Thyroid gland (tissue), 4 donors: ENCODE measurements around the gene UFL1. TPM values are rescaled to one million over a fixed set of nuclear protein-coding genes. Genes with fewer than 3 reads are reported as not detected.
"Not testable (repeated sequence)": the region's sequence is repeated elsewhere in the genome, so short reads cannot be mapped to it uniquely, and the experiment has no call there.

Experiments
- DNase-seq, 2 donors: peaks; one replicate each; pipeline ENCODE4 v3.0.0-alpha.2; 2019
- H3K27ac ChIP-seq, 3 donors: fragments of 200-600 bp; sonication (generic); 1 replicate in 2 of 3; 2 replicates in 1 of 3; pipeline ENCODE4 v1.5.1; 2016 to 2019; ENCODE audit warnings: mild to moderate bottlenecking in 1 of 3, moderate library complexity in 1 of 3
- H3K27me3 ChIP-seq: fragments of 200-600 bp; sonication (generic); one replicate; pipeline ENCODE4 v1.5.1; 2019
- H3K36me3 ChIP-seq, 2 donors: fragments of 200-600 bp; sonication (generic); one replicate each; pipeline ENCODE4 v1.5.1; 2016 to 2019
- H3K4me1 ChIP-seq, 2 donors: fragments of 200-600 bp; sonication (generic); one replicate each; pipeline ENCODE4 v1.5.1; 2017 to 2019
- H3K4me3 ChIP-seq, 3 donors: fragments of 200-600 bp; sonication (generic); replicated peaks in 1 of 3; 1 replicate in 2 of 3; 2 replicates in 1 of 3; pipeline ENCODE4 v1.5.1; 2016; ENCODE audit warnings: mild to moderate bottlenecking in 1 of 3
- H3K9me3 ChIP-seq: fragments of 200-600 bp; sonication (generic); one replicate; pipeline ENCODE4 v1.5.1; 2017
- CTCF ChIP-seq, 6 experiments: fragments of 200-600 bp in 3 of 6; fragments of 450-650 bp in 3 of 6; sonication (generic) in 3 of 6; IDR thresholded peaks; one replicate each; pipeline ENCODE4 v1.5.1; 2016 to 2019; ENCODE audit warnings: antibody characterized with exemption in 6 of 6, mild to moderate bottlenecking in 2 of 6, inconsistent platforms in 1 of 6, moderate library complexity in 1 of 6
- POLR2A ChIP-seq, 2 donors: fragments of 450-650 bp; IDR thresholded peaks; one replicate each; pipeline ENCODE4 v1.6.1; 2017; ENCODE audit warnings: antibody characterized with exemption in 2 of 2, mild to moderate bottlenecking in 2 of 2, moderate library complexity in 1 of 2
- WGBS, 2 donors: methylation state at CpG; one replicate each; pipeline ENCODE4 v1.1.5; 2017; 5-methylcytosine and 5-hydroxymethylcytosine counted together
- intact Hi-C: fragments of 100-400 bp; cut with DNase I; formaldehyde crosslinking; loops from one replicate; pipeline ENCODE4 v1.15.1; 2023
- total RNA-seq, 4 donors: library from RNA; depleted of rRNA; stranded (reverse); fragments of >200 nt; gene quantifications; one replicate each; pipeline ENCODE4 v1.2.3, GENCODE V29; 2016

The UFL1 gene
- total RNA-seq, 4 donors from 2014 or later = 31.2 to 40.2 (median 37.4) TPM

GRCh38 chr6:96545882-96546281 lies 24.3 kb downstream of the UFL1 start:
- no peak for DNase-seq
- no peak overlapping the region for H3K27ac ChIP-seq
- peaks cover 18 to 43% of the 10 kb centered on the region in 2 donors for H3K36me3 ChIP-seq
- WGBS, 2 donors = 93 to 96% methylated on average over 3 of the region's 3 CpGs
- intact Hi-C loops = no loop called here
- TF ChIP-seq POLR2A (IDR thresholded peaks at IDR 0.05) (no peak), CTCF (IDR thresholded peaks at IDR 0.05) (no peak)
- H3K4me1 ChIP-seq = no peaks in the 10 kb centered on the region
- no peaks in the 10 kb centered on the region for H3K9me3 ChIP-seq
- H3K4me3 ChIP-seq = no peak overlapping the region
- no peaks in the 10 kb centered on the region for H3K27me3 ChIP-seq

- no peak for TF ChIP-seq POLR2A (IDR thresholded peaks at IDR 0.05)
- no peak for TF ChIP-seq CTCF (IDR thresholded peaks at IDR 0.05)
- no peak overlapping the region for H3K27ac ChIP-seq
- peaks cover 29 to 54% of the 10 kb centered on the region in 2 donors for H3K36me3 ChIP-seq
- H3K27me3 ChIP-seq = no peaks in the 10 kb centered on the region
- H3K4me1 ChIP-seq = no peaks in the 10 kb centered on the region
- no peak overlapping the region for H3K4me3 ChIP-seq
- no peak for DNase-seq
- 95 to 98% methylated on average over 4 of the region's 4 CpGs for WGBS, 2 donors
- intact Hi-C loops = no loop called here
- H3K9me3 ChIP-seq = no peaks in the 10 kb centered on the region
These were observed 26.0 kb downstream of the UFL1 start for GRCh38 chr6:96547654-96548053.

DNA sequence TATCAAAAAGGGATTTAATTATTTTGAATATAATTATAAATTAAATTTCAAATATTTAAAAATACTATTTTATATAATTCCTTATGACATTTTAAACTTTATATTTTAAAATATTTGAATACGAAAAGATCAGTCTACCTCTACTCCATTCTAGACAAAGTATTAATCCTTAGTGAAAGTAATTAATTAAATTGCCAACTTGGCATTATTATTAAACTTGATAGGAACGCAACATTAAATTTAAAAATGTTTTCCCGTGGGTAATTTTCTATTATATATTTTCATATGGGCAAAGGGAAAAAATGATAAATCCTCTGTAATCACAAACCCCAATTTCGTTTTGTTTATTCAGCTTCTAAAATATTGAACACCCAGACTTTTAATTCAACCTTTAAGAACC lies 33.0 kb downstream of the UFL1 start:
- TF ChIP-seq CTCF (IDR thresholded peaks at IDR 0.05) (no peak), POLR2A (IDR thresholded peaks at IDR 0.05) (no peak)
- Histone ChIP-seq H3K9me3 (no peaks in the 10 kb centered on the region), H3K27me3 (no peaks in the 10 kb centered on the region), H3K4me3 (no peak overlapping the region), H3K27ac (no peak overlapping the region), H3K36me3 (peaks cover 50 to 51% of the 10 kb centered on the region in 2 donors), H3K4me1 (no peaks in the 10 kb centered on the region)
- no peak for DNase-seq
- intact Hi-C loops = no loop called here
- WGBS, 2 donors = 88 to 95% methylated on average over 4 of the region's 4 CpGs

DNA sequence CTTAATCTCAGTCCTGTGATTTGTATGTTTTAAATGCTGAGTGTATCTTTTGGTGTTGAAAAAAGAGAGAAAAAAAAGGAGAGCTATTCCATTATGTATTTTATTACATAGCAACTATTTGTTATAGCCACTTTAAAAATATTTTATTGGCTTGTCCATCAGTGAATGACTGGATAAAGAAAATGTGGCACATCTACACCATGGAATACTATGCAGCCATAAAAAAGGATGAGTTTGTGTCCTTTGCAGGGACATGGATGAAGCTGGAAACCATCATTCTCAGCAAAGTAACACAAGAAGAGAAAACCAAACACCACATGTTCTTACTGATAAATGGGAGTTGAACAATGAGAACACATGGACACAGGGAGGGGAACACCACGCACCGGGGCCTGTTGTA lies 38.1 kb downstream of the UFL1 start:
- H3K27ac ChIP-seq, H3K9me3 ChIP-seq, H3K4me1 ChIP-seq, H3K36me3 ChIP-seq, H3K27me3 ChIP-seq, DNase-seq, intact Hi-C loops, H3K4me3 ChIP-seq: not testable (repeated sequence)
- WGBS, 2 donors = 94 to 97% methylated on average over 2 of the region's 2 CpGs

- no peaks in the 10 kb centered on the region for H3K9me3 ChIP-seq
- no peak within 1 kb of the TSS for H3K4me3 ChIP-seq
- no peaks in the 10 kb centered on the region for H3K4me1 ChIP-seq
- no peak for DNase-seq
- WGBS, 2 donors = 18% methylated on average over 3 of the region's 3 CpGs
- no peaks in the 10 kb centered on the region for H3K27me3 ChIP-seq
- intact Hi-C loops = no loop called here
- no peaks in the 10 kb centered on the region for H3K36me3 ChIP-seq
- no peak for TF ChIP-seq CTCF (IDR thresholded peaks at IDR 0.05)
- no peak for TF ChIP-seq POLR2A (IDR thresholded peaks at IDR 0.05)
- no peak within 1 kb of the TSS for H3K27ac ChIP-seq
These were observed 41.3 kb downstream of the UFL1 start, which contains the start of gene FHL5 for GRCh38 chr6:96562886-96563285. TSS of gene FHL5 (plus strand) at chr6:96563128. CDS start at chr6:96603614, 40,486 bp downstream.

- H3K27ac ChIP-seq = no peak overlapping the region
- intact Hi-C loops = no loop called here
- no peak overlapping the region for H3K4me3 ChIP-seq
- no peaks in the 10 kb centered on the region for H3K36me3 ChIP-seq
- no peaks in the 10 kb centered on the region for H3K27me3 ChIP-seq
- H3K4me1 ChIP-seq = no peaks in the 10 kb centered on the region
- DNase-seq = no peak
- no peaks in the 10 kb centered on the region for H3K9me3 ChIP-seq
- TF ChIP-seq POLR2A (IDR thresholded peaks at IDR 0.05) = no peak
- no peak for TF ChIP-seq CTCF (IDR thresholded peaks at IDR 0.05)
These were observed 42.2 kb downstream of the UFL1 start for GRCh38 chr6:96563853-96564252.
